K562 (cell line): ENCODE measurements around the gene SYK. TPM values are rescaled to one million over a fixed set of nuclear protein-coding genes. Genes with fewer than 3 reads are reported as not detected.
A peak's percentile ranks its signal among the peaks of the same experiment; 100 is the strongest.

Experiments
- ATAC-seq: fragments of 200-7000 bp; cut with Tn5 transposase; 3 replicates; pipeline ENCODE4 v1.9.1; 2020; ENCODE audit warnings: moderate library complexity
- BruUV-seq: library from RNA; stranded (reverse); fragments of 400-500 nt; replicated peaks from 2 replicates; lab custom pipeline; 2021; lab: Mats Ljungman, UMichigan
- CTCF ChIA-PET: fragments of 300-600 bp; formaldehyde crosslinking; extraction: SDS; loops from one replicate; lab custom pipeline; 2021; ENCODE audit warnings: low intra/inter-chr PET ratio; lab: Yijun Ruan, JAX
- POLR2A ChIA-PET: fragments of 300-600, 350-650 bp; sonication (Branson Sonifier 250); formaldehyde crosslinking; extraction: SDS; loops from one replicate; lab custom pipeline; 2021; ENCODE audit warnings: antibody characterized with exemption, inconsistent platforms; lab: Yijun Ruan, JAX
- DNase-seq, 4 experiments: peaks; one replicate each; pipeline versions ENCODE4 v3.0.0 to v3.0.0-alpha.2; 2011 to 2018; ENCODE audit warnings: low spot score in 3 of 4, mixed read lengths in 3 of 4; ENCODE audit errors: extremely low read depth in 1 of 4
- FAIRE-seq: peaks from 2 replicates; lab custom pipeline; 2011; peaks lifted over from hg19 to GRCh38; lab: Jason Lieb, UNC
- H2AFZ ChIP-seq: 2 replicates; pipeline ENCODE4 v1.6.0; 2011; ENCODE audit warnings: low read depth, low read length, control low read depth, inconsistent platforms
- H3K27ac ChIP-seq: fragments of 200-600 bp; 3 replicates; pipeline ENCODE4 v1.8.0; 2011; ENCODE audit warnings: low read depth, mild to moderate bottlenecking, control low read depth, inconsistent platforms, low read length, moderate library complexity, mixed read lengths; ENCODE audit errors: extremely low read depth
- H3K27me3 ChIP-seq, 2 experiments: fragments of 300-600 bp in 1 of 2; 2 replicates in 1 of 2; 3 replicates in 1 of 2; pipeline versions ENCODE4 v1.6.0 to v1.8.0; 2011; ENCODE audit warnings: inconsistent platforms in 2 of 2, low read length in 2 of 2, mild to moderate bottlenecking in 1 of 2, mixed read lengths in 1 of 2, moderate library complexity in 1 of 2; ENCODE audit not compliant: control insufficient read depth in 2 of 2, insufficient read depth in 2 of 2
- H3K36me3 ChIP-seq: fragments of 300-600 bp; 3 replicates; pipeline ENCODE4 v1.8.0; 2011; ENCODE audit warnings: mild to moderate bottlenecking, low read length, inconsistent platforms; ENCODE audit not compliant: control insufficient read depth, insufficient read depth
- H3K4me1 ChIP-seq, 2 experiments: fragments of 200-600 bp in 1 of 2; replicated peaks in 1 of 2; 2 replicates in 1 of 2; 3 replicates in 1 of 2; pipeline versions ENCODE4 v1.5.1 to v1.8.0; 2011; ENCODE audit warnings: inconsistent platforms in 2 of 2, low read length in 2 of 2, mild to moderate bottlenecking in 1 of 2, mixed read lengths in 1 of 2, moderate library complexity in 1 of 2; ENCODE audit not compliant: control insufficient read depth in 2 of 2, insufficient read depth in 2 of 2
- H3K4me2 ChIP-seq: 2 replicates; pipeline ENCODE4 v1.6.1; 2011; ENCODE audit warnings: low read length, control low read depth, inconsistent platforms, mixed read lengths; ENCODE audit not compliant: insufficient read depth
- H3K4me3 ChIP-seq: fragments of 200-600 bp; sonication (generic), shearing (Covaris generic); 2 replicates; pipeline ENCODE4 v1.5.1; 2016; ENCODE audit warnings: control low read depth, inconsistent platforms
- H3K79me2 ChIP-seq: fragments of 200-600 bp; 3 replicates; pipeline ENCODE4 v1.8.0; 2011; ENCODE audit warnings: low read length, inconsistent platforms; ENCODE audit not compliant: control insufficient read depth, insufficient read depth
- H3K9ac ChIP-seq, 2 experiments: 2 replicates each; pipeline versions ENCODE4 v1.6.0 to v1.6.1; 2011; ENCODE audit warnings: low read depth in 2 of 2, low read length in 2 of 2, control low read depth in 1 of 2, inconsistent platforms in 1 of 2, mild to moderate bottlenecking in 1 of 2, mixed read lengths in 1 of 2; ENCODE audit not compliant: insufficient read depth in 1 of 2
- H3K9me1 ChIP-seq: one replicate; pipeline ENCODE4 v1.6.0; 2011; ENCODE audit warnings: inconsistent platforms, mild to moderate bottlenecking, low read length, moderate library complexity; ENCODE audit not compliant: control insufficient read depth, insufficient read depth
- H3K9me3 ChIP-seq: replicated peaks from 2 replicates; pipeline ENCODE4 v1.5.1; 2011; ENCODE audit warnings: low read depth, low read length, inconsistent platforms; ENCODE audit not compliant: control insufficient read depth, insufficient read depth
- H4K20me1 ChIP-seq: replicated peaks from 2 replicates; pipeline ENCODE4 v1.6.1; 2011; ENCODE audit warnings: low read length, inconsistent platforms, mixed read lengths; ENCODE audit not compliant: control insufficient read depth, insufficient read depth
- BHLHE40 ChIP-seq: IDR thresholded peaks from 2 replicates; pipeline ENCODE4 v1.6.1; 2011; ENCODE audit warnings: low read length, improper control_type of control experiment
- CEBPG ChIP-seq, 3 experiments: fragments of 200-800 bp in 1 of 3; sonication (Bioruptor generic) in 1 of 3; sonication (generic) in 1 of 3; formaldehyde crosslinking in 1 of 3; IDR thresholded peaks in 2 of 3; conservative IDR thresholded peaks in 1 of 3; 2 replicates each; pipeline versions ENCODE4 v1.6.1 to v1.8.0; 2016 to 2022; ENCODE audit warnings: missing compliant biosample characterization in 2 of 3, missing genetic modification characterization in 2 of 3, mild to moderate bottlenecking in 1 of 3, missing genetic modification reagents in 1 of 3
- CHD2 ChIP-seq: IDR thresholded peaks from 2 replicates; pipeline ENCODE4 v1.6.1; 2011; ENCODE audit warnings: low read depth, low read length
- FOXP1 ChIP-seq: sonication (generic); formaldehyde crosslinking; IDR thresholded peaks from 2 replicates; pipeline ENCODE4 v1.8.0; 2022; ENCODE audit warnings: mild to moderate bottlenecking, missing genetic modification reagents
- MAFF ChIP-seq: IDR thresholded peaks from 2 replicates; pipeline ENCODE4 v1.6.1; 2012; ENCODE audit warnings: low read length, improper control_type of control experiment
- PPARD ChIP-seq: fragments of 250-450 bp; sonication (Bioruptor Pico); IDR thresholded peaks from 2 replicates; pipeline ENCODE4 v1.8.0; 2022; ENCODE audit warnings: inconsistent platforms, mild to moderate bottlenecking, moderate library complexity
- USF2 ChIP-seq: sonication (generic); formaldehyde crosslinking; IDR thresholded peaks from 2 replicates; pipeline ENCODE4 v1.5.0; 2020; ENCODE audit warnings: missing genetic modification reagents
- ZFP1 ChIP-seq: fragments of 450-650 bp; formaldehyde crosslinking; IDR thresholded peaks from 2 replicates; pipeline ENCODE4 v1.4.0; 2020; ENCODE audit warnings: mild to moderate bottlenecking, mixed read lengths
- ZNF318 ChIP-seq, 2 experiments: fragments of 450-650 bp; IDR thresholded peaks; 2 replicates each; pipeline ENCODE4 v1.6.1; 2016; ENCODE audit warnings: mild to moderate bottlenecking in 2 of 2, borderline replicate concordance in 1 of 2, low read depth in 1 of 2, moderate library complexity in 1 of 2
- WGBS: fragments of 100-300 bp; shearing (Covaris generic); methylation state at CpG from one replicate; pipeline ENCODE4 v1.1.6; 2016; ENCODE audit warnings: low coverage, mixed read lengths; ENCODE audit not compliant: insufficient coverage; ENCODE audit errors: missing lambda C conversion rate; 5-methylcytosine and 5-hydroxymethylcytosine counted together
- in situ Hi-C: fragments of 300-500 bp; cut with MboI; formaldehyde crosslinking; loops from 4 replicates; pipeline ENCODE4 v1.15.0; 2018; ENCODE audit warnings: inconsistent platforms, mixed read lengths
- intact Hi-C: fragments of 100-400 bp; cut with micrococcal nuclease; formaldehyde crosslinking; loops from 2 replicates; pipeline ENCODE4 v1.14.2; 2022
- polyA plus RNA-seq, 8 experiments: library from polyadenylated mRNA; depleted of rRNA in 4 of 8; stranded (reverse) in 5 of 8; unstranded in 3 of 8; fragments of >200 nt; fragmentation: Nextera tagmentation in 2 of 8; fragmentation: Illumina TruSeq in 1 of 8; extraction: Ambion mirVana in 2 of 8; extraction: Trizol in 1 of 8; gene quantifications; 2 replicates each; pipeline versions ENCODE4 v1.2.1 to v1.2.3, GENCODE V29; 2011 to 2014; ENCODE audit warnings: inconsistent platforms in 1 of 8, missing spikeins in 1 of 8
- total RNA-seq, 7 experiments: library from RNA; depleted of rRNA in 6 of 7; stranded (reverse); fragments of >200 nt in 6 of 7; fragmentation: Illumina TruSeq in 2 of 7; extraction: Trizol in 2 of 7; gene quantifications; 2 replicates each; pipeline versions ENCODE4 v1.2.1 to v1.2.3, GENCODE V29; 2011 to 2021; ENCODE audit warnings: low replicate concordance in 1 of 7

The SYK gene
- total and polyA plus RNA-seq, 9 of the 15 experiments (the other 6 are each of a cell fraction or from before 2014, with no cell fraction given), result 3.9 to 32.7 (median 16.7) TPM

GRCh38 chr9:90921969-90922368 lies 120.3 kb downstream of the SYK start:
- Histone ChIP-seq H3K79me2 (no peaks in the 10 kb centered on the region), H3K9ac (no peak overlapping the region), H3K27ac (no peak overlapping the region), H3K4me3 (no peak overlapping the region), H3K36me3 (no peaks in the 10 kb centered on the region), H3K27me3 (peaks cover 0 to 44% of the 10 kb centered on the region in 2 experiments; a peak in 2 of 5 replicates), H3K4me2 (no peak overlapping the region), H4K20me1 (no peaks in the 10 kb centered on the region), H3K9me1 (no peaks in the 10 kb centered on the region), H2AFZ (no peak overlapping the region), H3K4me1 (no peaks in the 10 kb centered on the region), H3K9me3 (no peaks in the 10 kb centered on the region)
- intact Hi-C loops (no loop called here), in situ Hi-C loops (loop anchor here (25.0 kb wide), 2 partner anchors 515 to 1065 kb away; no protein-coding TSS in a partner anchor)
- TF ChIP-seq ZFP1 (CRISPR knock-in tag) (no peak), ZNF318 (IDR thresholded peaks at IDR 0.05; ENCODE audit: borderline replicate concordance in 1 of 2, low read depth in 1 of 2) (no peak), CEBPG (CRISPR knock-in tag; IDR thresholded peaks at IDR 0.05) (no peak), CEBPG (tag; conservative IDR thresholded peaks at IDR 0.05 in 1 of 2, IDR thresholded peaks at IDR 0.05 in 1 of 2) (peak in 1 of 2 experiments; percentile 56; a peak in 2 of 4 replicates), PPARD (no peak), CHD2 (no peak), BHLHE40 (peak; percentile 62), FOXP1 (no peak), MAFF (no peak), USF2 (CRISPR knock-in tag) (no peak)
- FAIRE-seq (no peak), DNase-seq (no peak), ATAC-seq (no peak)
- WGBS, result 2% methylated on average over 7 of the region's 7 CpGs
- ChIA-PET POLR2A (no interaction called here), CTCF (no interaction called here)
- BruUV-seq, result no TSS peak
